ENCODE data around the gene FAM72C.
"Not testable (repeated sequence)": the region's sequence is repeated elsewhere in the genome, so short reads cannot be mapped to it uniquely, and the experiment has no call there.

Gene FAM72C

GRCh38 chr1:143951485-143952391, 20.0 kb downstream of the FAM72C start:
- DNase-seq; H3K27me3 ChIP-seq; H3K4me1 ChIP-seq; H3K9me3 ChIP-seq; intact Hi-C loops (cut with DNase I; ENCODE audit: low total_unique reads); H3K4me3 ChIP-seq; H3K27ac ChIP-seq; H3K36me3 ChIP-seq: not testable (repeated sequence)

- intact Hi-C loops (cut with DNase I; ENCODE audit: low total_unique reads); H3K9me3 ChIP-seq; H3K36me3 ChIP-seq; DNase-seq; H3K4me1 ChIP-seq; H3K4me3 ChIP-seq; H3K27ac ChIP-seq; H3K27me3 ChIP-seq: not testable (repeated sequence)
Measured at GRCh38 chr1:143947749-143948148, 24.0 kb downstream of the FAM72C start.

- H3K4me1 ChIP-seq; H3K4me3 ChIP-seq; intact Hi-C loops (cut with DNase I; ENCODE audit: low total_unique reads); H3K27me3 ChIP-seq; H3K27ac ChIP-seq; H3K36me3 ChIP-seq; DNase-seq; H3K9me3 ChIP-seq: not testable (repeated sequence)
Measured at GRCh38 chr1:143945253-143945652, 26.5 kb downstream of the FAM72C start.

- H3K36me3 ChIP-seq; H3K27ac ChIP-seq; H3K4me1 ChIP-seq; H3K27me3 ChIP-seq; DNase-seq; H3K9me3 ChIP-seq; intact Hi-C loops (cut with DNase I; ENCODE audit: low total_unique reads); H3K4me3 ChIP-seq: not testable (repeated sequence)
Measured at GRCh38 chr1:143944576-143945240, 27.1 kb downstream of the FAM72C start.

- H3K4me3 ChIP-seq; H3K27ac ChIP-seq; intact Hi-C loops (cut with DNase I; ENCODE audit: low total_unique reads); H3K27me3 ChIP-seq; DNase-seq; H3K4me1 ChIP-seq; H3K36me3 ChIP-seq; H3K9me3 ChIP-seq: not testable (repeated sequence)
Measured at GRCh38 chr1:143943319-143943978, 28.3 kb downstream of the FAM72C start.

GRCh38 chr1:143942238-143942860, 29.4 kb downstream of the FAM72C start:
- H3K9me3 ChIP-seq; intact Hi-C loops (cut with DNase I; ENCODE audit: low total_unique reads); DNase-seq: not testable (repeated sequence)

GRCh38 chr1:143939666-143940065, 32.1 kb downstream of the FAM72C start:
- H3K36me3 ChIP-seq; H3K4me1 ChIP-seq; H3K4me3 ChIP-seq; H3K9me3 ChIP-seq; intact Hi-C loops (cut with DNase I; ENCODE audit: low total_unique reads); H3K27ac ChIP-seq; H3K27me3 ChIP-seq; DNase-seq: not testable (repeated sequence)

More at GRCh38 chr1:143942238-143942860, 29.4 kb downstream of the FAM72C start:
- H3K27ac ChIP-seq, H3K4me1 ChIP-seq, H3K4me3 ChIP-seq, H3K36me3 ChIP-seq, H3K27me3 ChIP-seq: not testable (repeated sequence)

GRCh38 chr1:143938922-143939321, 32.9 kb downstream of the FAM72C start:
- intact Hi-C loops (cut with DNase I; ENCODE audit: low total_unique reads); H3K27ac ChIP-seq; DNase-seq; H3K36me3 ChIP-seq; H3K9me3 ChIP-seq; H3K27me3 ChIP-seq; H3K4me1 ChIP-seq; H3K4me3 ChIP-seq: not testable (repeated sequence)

GRCh38 chr1:143936457-143937115, 35.2 kb downstream of the FAM72C start:
- H3K4me1 ChIP-seq; H3K27ac ChIP-seq; H3K36me3 ChIP-seq; intact Hi-C loops (cut with DNase I; ENCODE audit: low total_unique reads); H3K9me3 ChIP-seq; H3K4me3 ChIP-seq; H3K27me3 ChIP-seq: not testable (repeated sequence)
- peak in 1 of 2 experiments; percentile 26 for TF ChIP-seq CTCF (IDR thresholded peaks at IDR 0.05)
- DNase-seq = peak; percentile 26 to 66

- H3K4me3 ChIP-seq; H3K27me3 ChIP-seq; intact Hi-C loops (cut with DNase I; ENCODE audit: low total_unique reads); H3K4me1 ChIP-seq; H3K9me3 ChIP-seq; H3K36me3 ChIP-seq; H3K27ac ChIP-seq; DNase-seq: not testable (repeated sequence)
Measured at GRCh38 chr1:143919127-143919526, 52.7 kb downstream of the FAM72C start.

GRCh38 chr1:143918552-143918951, 53.2 kb downstream of the FAM72C start:
- H3K27ac ChIP-seq; DNase-seq; H3K4me1 ChIP-seq; H3K36me3 ChIP-seq; H3K4me3 ChIP-seq; H3K9me3 ChIP-seq; H3K27me3 ChIP-seq; intact Hi-C loops (cut with DNase I; ENCODE audit: low total_unique reads): not testable (repeated sequence)

GRCh38 chr1:143913705-143914104, 58.1 kb downstream of the FAM72C start:
- H3K4me1 ChIP-seq; H3K9me3 ChIP-seq; H3K4me3 ChIP-seq; DNase-seq; intact Hi-C loops (cut with DNase I; ENCODE audit: low total_unique reads); H3K27ac ChIP-seq; H3K27me3 ChIP-seq; H3K36me3 ChIP-seq: not testable (repeated sequence)
